ENCODE measurements around the gene STK32C. TPM values are rescaled to one million over a fixed set of nuclear protein-coding genes. Genes with fewer than 3 reads are reported as not detected.

Gene STK32C
- total and polyA plus RNA-seq, 2 of the 4 experiments (the other 2 are of a cell fraction), result 5.0 to 8.3 TPM

DNA sequence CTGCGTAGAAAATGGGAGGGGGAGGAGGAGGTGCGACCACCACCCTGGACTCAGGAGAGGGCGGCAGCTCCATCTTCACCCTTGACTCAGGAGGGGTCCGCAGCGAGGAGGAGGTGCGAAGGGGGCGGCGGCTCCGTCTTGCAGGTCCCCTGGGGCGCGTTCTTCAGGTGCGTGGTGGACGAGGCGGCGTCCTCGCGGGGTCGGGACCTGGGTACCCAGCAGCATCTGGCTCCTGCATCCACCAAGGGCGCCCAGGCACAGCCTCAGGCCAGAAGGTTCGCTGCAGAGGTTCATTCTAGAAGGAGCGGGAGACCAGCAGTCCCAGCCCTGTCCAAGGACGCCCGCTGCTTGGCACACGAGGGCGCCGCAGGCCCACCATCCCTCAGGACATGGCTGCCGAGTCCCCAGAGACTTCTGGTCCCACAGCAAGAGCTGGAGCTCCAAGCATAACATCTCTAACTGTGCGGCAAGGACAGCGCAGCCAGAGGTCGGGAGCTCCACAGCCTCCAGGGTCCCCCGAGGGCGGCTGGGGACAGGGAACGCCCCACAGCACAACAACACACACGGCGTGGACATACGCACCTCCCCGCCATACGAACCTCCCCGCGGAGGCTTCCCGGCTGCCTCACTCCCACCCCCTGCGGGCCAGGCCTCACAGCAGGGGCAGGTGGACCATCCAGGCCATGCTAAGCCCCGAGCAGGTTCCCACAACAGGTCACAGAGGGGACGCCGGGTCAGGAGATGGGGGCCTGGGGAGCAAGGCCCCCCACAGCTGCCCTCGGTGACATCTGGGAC, 137.8 kb downstream of the STK32C start:
- POLR2A ChIA-PET (ENCODE audit: unreplicated experiment), result no interaction called here

More for the DNA sequence above, 137.8 kb downstream of the STK32C start:
- in situ Hi-C loops (cut with MboI; ENCODE audit: low sequenced_read_pairs) (no loop called here), intact Hi-C loops (cut with micrococcal nuclease) (no loop called here), dilution Hi-C loops (cut with HindIII; ENCODE audit: low sequenced_read_pairs, unreplicated experiment) (no loop called here)
- Histone ChIP-seq H2AK5ac (ENCODE audit: low read depth, low read length) (no peak overlapping the region), H3K27ac (ENCODE audit: insufficient read depth, low read length) (no peak overlapping the region), H3K14ac (replicated peaks; ENCODE audit: low read depth, low read length) (no peak overlapping the region), H3K4me1 (ENCODE audit: control insufficient read depth, insufficient read depth, low read length) (no peaks in the 10 kb centered on the region), H3K23ac (ENCODE audit: low read depth, low read length) (no peak overlapping the region), H3K4ac (ENCODE audit: low read depth, low read length) (no peak overlapping the region), H4K20me1 (ENCODE audit: insufficient read depth, low read length) (no peaks in the 10 kb centered on the region), H3K36me3 (ENCODE audit: control insufficient read depth, insufficient read depth, low read length) (no peaks in the 10 kb centered on the region), H3K18ac (ENCODE audit: low read depth, low read length) (no peak overlapping the region), H3K79me1 (ENCODE audit: low read depth in 1 of 2, low read length in 2 of 2) (no peaks in the 10 kb centered on the region), H4K5ac (ENCODE audit: low read depth, low read length) (no peak overlapping the region), H2AFZ (replicated peaks; ENCODE audit: low read length, poor library complexity) (no peak overlapping the region), H2BK120ac (ENCODE audit: low read depth, low read length) (no peak overlapping the region), H2BK5ac (ENCODE audit: low read depth, low read length, poor library complexity, severe bottlenecking) (no peak overlapping the region), H2BK15ac (ENCODE audit: low read depth, low read length) (no peak overlapping the region), H3K9ac (ENCODE audit: low read depth, low read length) (no peak overlapping the region), H3K56ac (ENCODE audit: extremely low read depth, insufficient read depth, low read length) (no peak overlapping the region), H4K91ac (ENCODE audit: insufficient read depth, low read depth, low read length) (no peak overlapping the region), H3K9me1 (ENCODE audit: insufficient read depth, low read length) (no peaks in the 10 kb centered on the region), H4K8ac (ENCODE audit: low read depth in 2 of 2, low read length in 2 of 2) (no peak overlapping the region), H3K4me3 (ENCODE audit: insufficient read depth, low read depth, low read length) (no peak overlapping the region), H3K4me2 (ENCODE audit: low read depth, low read length) (no peak overlapping the region), H2AK9ac (replicated peaks; ENCODE audit: low read depth, low read length, poor library complexity) (no peak overlapping the region), H2BK20ac (ENCODE audit: low read depth, low read length) (no peak overlapping the region), H3K27me3 (ENCODE audit: control insufficient read depth, insufficient read depth, low read length) (peaks cover 12% of the 10 kb centered on the region), H3K9me3 (ENCODE audit: control insufficient read depth, insufficient read depth, low read length) (no peaks in the 10 kb centered on the region; the same call in 1 of the 2 replicates)
- CTCF ChIA-PET, result no interaction called here
- TF ChIP-seq RAD21 (IDR thresholded peaks at IDR 0.05; ENCODE audit: low read length) (no peak), SMC3 (IDR thresholded peaks at IDR 0.05; ENCODE audit: low read depth, low read length) (no peak), NFE2L2 (IDR thresholded peaks at IDR 0.05; ENCODE audit: low read depth, low read length) (no peak), POLR2A (IDR thresholded peaks at IDR 0.05; ENCODE audit: low read depth, low read length) (no peak), MXI1 (IDR thresholded peaks at IDR 0.05; ENCODE audit: borderline replicate concordance, low read depth, low read length) (no peak), CEBPB (IDR thresholded peaks at IDR 0.05; ENCODE audit: low read depth, low read length) (no peak), MAFK (IDR thresholded peaks at IDR 0.05; ENCODE audit: low read depth, low read length) (no peak), FOS (IDR thresholded peaks at IDR 0.05; ENCODE audit: low read depth, low read length) (no peak), RCOR1 (IDR thresholded peaks at IDR 0.05; ENCODE audit: insufficient replicate concordance, low read length) (no peak), CHD1 (IDR thresholded peaks at IDR 0.05; ENCODE audit: low read depth, low read length) (no peak)
- TF ChIP-seq, protein P1, sequence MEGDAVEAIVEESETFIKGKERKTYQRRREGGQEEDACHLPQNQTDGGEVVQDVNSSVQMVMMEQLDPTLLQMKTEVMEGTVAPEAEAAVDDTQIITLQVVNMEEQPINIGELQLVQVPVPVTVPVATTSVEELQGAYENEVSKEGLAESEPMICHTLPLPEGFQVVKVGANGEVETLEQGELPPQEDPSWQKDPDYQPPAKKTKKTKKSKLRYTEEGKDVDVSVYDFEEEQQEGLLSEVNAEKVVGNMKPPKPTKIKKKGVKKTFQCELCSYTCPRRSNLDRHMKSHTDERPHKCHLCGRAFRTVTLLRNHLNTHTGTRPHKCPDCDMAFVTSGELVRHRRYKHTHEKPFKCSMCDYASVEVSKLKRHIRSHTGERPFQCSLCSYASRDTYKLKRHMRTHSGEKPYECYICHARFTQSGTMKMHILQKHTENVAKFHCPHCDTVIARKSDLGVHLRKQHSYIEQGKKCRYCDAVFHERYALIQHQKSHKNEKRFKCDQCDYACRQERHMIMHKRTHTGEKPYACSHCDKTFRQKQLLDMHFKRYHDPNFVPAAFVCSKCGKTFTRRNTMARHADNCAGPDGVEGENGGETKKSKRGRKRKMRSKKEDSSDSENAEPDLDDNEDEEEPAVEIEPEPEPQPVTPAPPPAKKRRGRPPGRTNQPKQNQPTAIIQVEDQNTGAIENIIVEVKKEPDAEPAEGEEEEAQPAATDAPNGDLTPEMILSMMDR (conservative IDR thresholded peaks at IDR 0.05; ENCODE audit: low read depth, low read length), result no peak
- TF ChIP-seq, protein P2, sequence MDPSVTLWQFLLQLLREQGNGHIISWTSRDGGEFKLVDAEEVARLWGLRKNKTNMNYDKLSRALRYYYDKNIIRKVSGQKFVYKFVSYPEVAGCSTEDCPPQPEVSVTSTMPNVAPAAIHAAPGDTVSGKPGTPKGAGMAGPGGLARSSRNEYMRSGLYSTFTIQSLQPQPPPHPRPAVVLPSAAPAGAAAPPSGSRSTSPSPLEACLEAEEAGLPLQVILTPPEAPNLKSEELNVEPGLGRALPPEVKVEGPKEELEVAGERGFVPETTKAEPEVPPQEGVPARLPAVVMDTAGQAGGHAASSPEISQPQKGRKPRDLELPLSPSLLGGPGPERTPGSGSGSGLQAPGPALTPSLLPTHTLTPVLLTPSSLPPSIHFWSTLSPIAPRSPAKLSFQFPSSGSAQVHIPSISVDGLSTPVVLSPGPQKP (IDR thresholded peaks at IDR 0.05; ENCODE audit: borderline replicate concordance, low read depth, low read length), result no peak
- ATAC-seq (ENCODE audit: low read depth) (no peak), DNase-seq (no peak)
- BruUV-seq (replicated peaks), result no TSS peak
- WGBS, 2 experiments (ENCODE audit: extremely low coverage in 2 of 2, insufficient read length in 1 of 2), result 78% methylated on average over 30 of the region's 46 CpGs; no CpG with 5 or more reads in 1 of the 2 experiments
